Endothelial cell of umbilical vein (primary cell): Measurements from ENCODE around the gene GALNT8.

Source experiments
- CTCF ChIP-seq, 2 donors: IDR thresholded peaks; 1 replicate in 1 of 2; 2 replicates in 1 of 2; pipeline ENCODE4 v1.5.1; 2011; ENCODE audit warnings: low read length in 2 of 2, mild to moderate bottlenecking in 2 of 2, moderate library complexity in 2 of 2, control low read depth in 1 of 2, inconsistent platforms in 1 of 2, low read depth in 1 of 2; ENCODE audit not compliant: insufficient read depth in 1 of 2; ENCODE audit errors: extremely low read depth in 1 of 2
- MAX ChIP-seq: IDR thresholded peaks from 2 replicates; pipeline ENCODE4 v1.6.1; 2011; ENCODE audit not compliant: insufficient read depth, insufficient read length
- POLR2AphosphoS5 ChIP-seq: IDR thresholded peaks from 2 replicates; pipeline ENCODE4 v1.6.1; 2012; ENCODE audit warnings: low read depth, mild to moderate bottlenecking, control low read depth, low read length, moderate library complexity; ENCODE audit not compliant: insufficient read depth

- TF ChIP-seq CTCF (IDR thresholded peaks at IDR 0.05; ENCODE audit: extremely low read depth in 1 of 2, insufficient read depth in 1 of 2, low read depth in 1 of 2, low read length in 2 of 2) = no peak
- TF ChIP-seq POLR2AphosphoS5 = no peak
- no peak for TF ChIP-seq MAX
Observed at GRCh38 chr12:4705824-4706223, 14.4 kb upstream of the GALNT8 start.
